ENCODE measurements around the gene CORO2B.

CORO2B gene

DNA sequence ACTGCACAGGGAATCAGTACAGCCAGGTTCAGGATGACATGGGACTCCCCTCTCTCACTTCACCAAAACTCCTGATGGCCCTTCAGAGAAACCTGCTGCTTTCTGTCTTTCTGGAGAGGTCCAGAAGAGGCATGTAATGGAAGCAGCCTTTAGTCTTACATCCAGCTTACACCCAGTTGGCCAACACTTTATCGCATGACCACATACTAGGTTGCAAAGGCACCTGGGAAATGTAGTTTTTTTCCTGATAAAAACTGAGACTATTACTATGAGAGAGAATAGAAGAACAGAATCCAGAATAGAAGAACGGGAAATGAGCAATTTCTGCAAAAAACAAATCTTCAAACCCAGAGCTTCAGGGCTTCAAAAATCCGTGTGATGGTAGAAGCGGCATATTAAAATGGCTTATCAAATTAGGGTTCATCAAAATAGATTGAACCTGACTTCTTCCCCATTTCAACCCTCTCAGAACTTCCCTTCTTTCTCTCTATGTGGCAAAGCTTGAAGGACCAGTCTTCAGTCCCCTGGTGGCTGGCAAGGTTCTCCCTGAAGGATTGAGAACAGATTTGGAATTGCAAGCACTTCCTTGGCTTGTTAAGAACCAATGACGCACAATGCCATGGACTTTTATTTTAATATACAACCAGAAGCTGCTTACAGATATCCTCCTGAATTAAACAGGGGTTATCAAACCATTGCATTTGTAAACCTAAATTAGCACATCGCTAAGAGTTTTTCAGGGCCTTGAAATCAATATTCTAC, 34.4 kb downstream of the CORO2B start:
- no peak overlapping the region for H3K4me3 ChIP-seq (ENCODE audit: low read depth, low read length)
- in situ Hi-C loops (cut with HindIII; ENCODE audit: low pct_ligation_motif_present, low sequenced_read_pairs) = no loop called here
- H3K27ac ChIP-seq = no peak overlapping the region
- DNase-seq = no peak
- H3K27me3 ChIP-seq (replicated peaks) = no peaks in the 10 kb centered on the region
- TF ChIP-seq, protein P1, sequence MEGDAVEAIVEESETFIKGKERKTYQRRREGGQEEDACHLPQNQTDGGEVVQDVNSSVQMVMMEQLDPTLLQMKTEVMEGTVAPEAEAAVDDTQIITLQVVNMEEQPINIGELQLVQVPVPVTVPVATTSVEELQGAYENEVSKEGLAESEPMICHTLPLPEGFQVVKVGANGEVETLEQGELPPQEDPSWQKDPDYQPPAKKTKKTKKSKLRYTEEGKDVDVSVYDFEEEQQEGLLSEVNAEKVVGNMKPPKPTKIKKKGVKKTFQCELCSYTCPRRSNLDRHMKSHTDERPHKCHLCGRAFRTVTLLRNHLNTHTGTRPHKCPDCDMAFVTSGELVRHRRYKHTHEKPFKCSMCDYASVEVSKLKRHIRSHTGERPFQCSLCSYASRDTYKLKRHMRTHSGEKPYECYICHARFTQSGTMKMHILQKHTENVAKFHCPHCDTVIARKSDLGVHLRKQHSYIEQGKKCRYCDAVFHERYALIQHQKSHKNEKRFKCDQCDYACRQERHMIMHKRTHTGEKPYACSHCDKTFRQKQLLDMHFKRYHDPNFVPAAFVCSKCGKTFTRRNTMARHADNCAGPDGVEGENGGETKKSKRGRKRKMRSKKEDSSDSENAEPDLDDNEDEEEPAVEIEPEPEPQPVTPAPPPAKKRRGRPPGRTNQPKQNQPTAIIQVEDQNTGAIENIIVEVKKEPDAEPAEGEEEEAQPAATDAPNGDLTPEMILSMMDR (IDR thresholded peaks at IDR 0.05; ENCODE audit: low read depth, low read length, missing control alignments) = no peak
- no peaks in the 10 kb centered on the region for H3K36me3 ChIP-seq (replicated peaks)

DNA sequence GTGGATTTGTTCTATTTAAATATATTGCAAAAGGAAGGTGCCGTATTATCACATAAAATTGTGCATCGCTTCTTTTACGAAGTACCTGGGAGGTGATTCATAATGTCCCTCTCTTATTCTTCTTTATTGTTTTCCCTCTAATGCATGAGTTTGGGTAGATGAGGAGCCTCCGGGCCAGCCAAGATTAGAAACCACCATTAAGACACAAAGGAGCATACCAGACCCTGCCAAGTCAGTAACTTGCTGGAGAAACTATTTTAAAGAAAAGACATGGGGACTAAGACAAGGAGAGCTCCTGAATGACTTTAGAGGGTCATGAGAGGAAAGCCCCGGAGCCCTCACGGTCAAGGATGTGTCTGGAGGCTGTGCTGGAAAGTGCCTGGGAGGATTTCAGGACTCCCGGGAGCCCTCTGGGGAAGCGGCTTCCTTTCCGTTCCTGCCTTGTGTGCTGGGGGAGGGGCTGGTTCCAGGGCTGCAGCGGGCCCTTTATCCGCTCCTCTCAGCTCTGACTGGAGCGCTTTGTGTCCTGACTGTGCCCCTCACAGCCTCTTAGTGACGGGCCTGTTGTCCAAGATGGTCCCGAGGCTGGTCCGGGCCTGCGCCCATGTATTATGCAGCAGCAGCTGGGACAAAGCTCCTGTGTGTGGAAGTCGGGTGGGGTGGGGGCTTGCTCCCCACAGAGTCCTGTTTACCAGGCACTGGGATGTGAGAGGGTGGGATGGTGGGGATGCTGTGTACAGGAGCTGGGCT, 35.7 kb downstream of the CORO2B start:
- in situ Hi-C loops (cut with HindIII; ENCODE audit: low pct_ligation_motif_present, low sequenced_read_pairs) = no loop called here
- Histone ChIP-seq H3K27ac (no peak overlapping the region), H3K4me3 (ENCODE audit: low read depth, low read length) (no peak overlapping the region), H3K36me3 (replicated peaks) (no peaks in the 10 kb centered on the region), H3K27me3 (replicated peaks) (no peaks in the 10 kb centered on the region)
- DNase-seq = no peak
- TF ChIP-seq, protein P1 (IDR thresholded peaks at IDR 0.05; ENCODE audit: low read depth, low read length, missing control alignments) = no peak

DNA sequence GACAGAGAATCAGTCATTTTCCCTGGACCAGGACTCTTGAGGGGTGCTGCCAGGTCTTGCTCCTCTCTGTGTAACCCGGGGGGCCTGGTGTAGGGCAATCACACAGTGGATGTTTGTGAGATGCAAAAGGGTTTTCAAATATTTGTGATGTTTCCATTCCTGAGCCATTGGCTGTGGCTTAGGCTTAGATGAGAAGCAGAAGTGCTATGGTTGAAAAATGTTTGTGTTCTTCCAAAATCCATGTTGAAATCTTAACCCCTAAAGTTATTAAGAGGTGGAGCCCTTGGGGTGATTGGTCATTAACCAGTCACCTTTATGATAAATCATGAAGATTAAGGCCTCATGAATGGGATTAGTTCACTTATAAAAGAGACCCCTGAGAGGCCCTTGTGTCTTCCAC, 36.5 kb downstream of the CORO2B start:
- TF ChIP-seq, protein P1 (IDR thresholded peaks at IDR 0.05; ENCODE audit: low read depth, low read length, missing control alignments) = no peak
- no peak overlapping the region for H3K4me3 ChIP-seq (ENCODE audit: low read depth, low read length)
- in situ Hi-C loops (cut with HindIII; ENCODE audit: low pct_ligation_motif_present, low sequenced_read_pairs) = no loop called here
- H3K27ac ChIP-seq = no peak overlapping the region
- H3K27me3 ChIP-seq (replicated peaks) = no peaks in the 10 kb centered on the region
- DNase-seq = no peak
- no peaks in the 10 kb centered on the region for H3K36me3 ChIP-seq (replicated peaks)

DNA sequence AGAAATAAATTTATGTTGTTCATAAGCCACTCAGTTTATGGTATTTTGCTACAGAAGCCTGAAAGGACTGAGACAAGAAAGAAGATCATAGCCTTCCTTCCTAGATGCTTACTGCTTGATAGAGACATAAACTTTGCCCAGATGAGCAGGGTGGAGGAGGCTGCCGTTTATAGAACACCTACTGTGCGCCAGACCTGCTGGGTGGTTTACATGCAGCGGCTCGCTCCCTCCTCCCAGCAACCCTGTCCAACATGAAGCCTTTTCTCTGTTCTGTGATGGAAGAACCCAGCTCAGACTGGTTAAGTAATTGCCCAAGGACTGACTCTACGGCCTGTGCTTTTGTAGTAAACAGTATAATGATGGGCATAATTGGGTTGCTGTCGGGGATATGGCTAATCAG, 37.0 kb downstream of the CORO2B start:
- no peaks in the 10 kb centered on the region for H3K27me3 ChIP-seq (replicated peaks)
- H3K4me3 ChIP-seq (ENCODE audit: low read depth, low read length) = no peak overlapping the region
- no peaks in the 10 kb centered on the region for H3K36me3 ChIP-seq (replicated peaks)
- in situ Hi-C loops (cut with HindIII; ENCODE audit: low pct_ligation_motif_present, low sequenced_read_pairs) = no loop called here
- TF ChIP-seq, protein P1 (IDR thresholded peaks at IDR 0.05; ENCODE audit: low read depth, low read length, missing control alignments) = no peak
- DNase-seq = no peak
- no peak overlapping the region for H3K27ac ChIP-seq

DNA sequence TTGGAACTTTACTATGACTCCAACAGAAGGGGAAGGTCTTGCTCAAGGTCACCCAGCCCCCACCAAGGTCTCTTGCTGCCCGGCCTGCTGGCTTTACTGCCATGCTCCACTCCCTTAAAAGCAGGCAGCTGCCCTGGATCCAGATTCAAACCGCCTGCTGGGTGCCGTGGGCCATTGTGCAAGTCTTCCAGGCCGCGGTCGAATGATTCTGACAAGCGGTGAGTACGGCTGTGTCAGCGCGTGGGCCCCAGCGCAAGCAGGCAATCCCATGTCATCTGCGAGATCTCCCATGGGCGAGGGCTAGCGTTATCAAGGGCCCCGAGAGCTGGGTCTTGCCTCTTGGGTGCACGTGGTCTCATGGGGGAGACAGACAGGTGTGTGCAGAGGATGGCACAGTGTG, 37.6 kb downstream of the CORO2B start:
- in situ Hi-C loops (cut with HindIII; ENCODE audit: low pct_ligation_motif_present, low sequenced_read_pairs) = no loop called here
- Histone ChIP-seq H3K27ac (no peak overlapping the region), H3K27me3 (replicated peaks) (no peaks in the 10 kb centered on the region), H3K36me3 (replicated peaks) (no peaks in the 10 kb centered on the region), H3K4me3 (ENCODE audit: low read depth, low read length) (no peak overlapping the region)
- DNase-seq = peak; percentile 48
- TF ChIP-seq, protein P1 (IDR thresholded peaks at IDR 0.05; ENCODE audit: low read depth, low read length, missing control alignments) = no peak
